Measurements from ENCODE around the gene MATN4.

- no peak for TF ChIP-seq CTCF (IDR thresholded peaks at IDR 0.05; ENCODE audit: borderline replicate concordance, extremely low read depth, low read length, poor library complexity, severe bottlenecking)
- TF ChIP-seq EZH2 (IDR thresholded peaks at IDR 0.05; ENCODE audit: borderline replicate concordance, low read depth, low read length, severe bottlenecking): no peak
Measured at GRCh38 chr20:45350217-45350616, 42.1 kb upstream of the MATN4 start.
